ENCODE measurements around the gene COPA.

COPA gene

DNA sequence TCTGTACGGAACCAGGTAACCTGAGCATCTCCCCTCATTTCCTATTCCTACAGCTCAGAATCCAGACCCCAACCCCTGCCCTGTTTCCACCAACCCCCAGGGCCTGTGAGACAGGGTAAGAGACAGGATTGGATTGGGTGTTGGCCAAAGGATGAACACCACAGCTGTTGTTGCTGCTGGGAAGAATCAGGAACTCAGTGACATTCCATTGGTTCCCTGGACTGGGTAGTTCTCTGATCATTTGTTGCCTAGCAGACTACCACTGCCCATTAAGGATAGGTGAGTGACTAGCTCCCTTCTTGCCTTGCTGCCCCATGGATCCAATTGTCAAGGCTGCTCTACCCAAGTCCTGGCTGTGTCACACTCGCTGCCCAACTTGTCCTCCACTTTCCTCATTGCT is 10.2 kb upstream of the COPA start:
- DNase-seq (ENCODE audit: extremely low spot score): no peak
- TF ChIP-seq ARNT (IDR thresholded peaks at IDR 0.05) (no peak), TARDBP (IDR thresholded peaks at IDR 0.05) (no peak), SP1 (IDR thresholded peaks at IDR 0.05) (no peak)
- ChIA-PET POLR2A (interaction anchor here (0.5 to 2.3 kb wide), 3 partner anchors 9 to 17 kb away, joined by 3 to 11 read pairs (median 3); no protein-coding TSS in a partner anchor), CTCF (interaction anchor here (0.6 to 5.5 kb wide), 3 partner anchors 10 to 56 kb away, joined by 3 to 45 read pairs (median 4); no protein-coding TSS in a partner anchor)

DNA sequence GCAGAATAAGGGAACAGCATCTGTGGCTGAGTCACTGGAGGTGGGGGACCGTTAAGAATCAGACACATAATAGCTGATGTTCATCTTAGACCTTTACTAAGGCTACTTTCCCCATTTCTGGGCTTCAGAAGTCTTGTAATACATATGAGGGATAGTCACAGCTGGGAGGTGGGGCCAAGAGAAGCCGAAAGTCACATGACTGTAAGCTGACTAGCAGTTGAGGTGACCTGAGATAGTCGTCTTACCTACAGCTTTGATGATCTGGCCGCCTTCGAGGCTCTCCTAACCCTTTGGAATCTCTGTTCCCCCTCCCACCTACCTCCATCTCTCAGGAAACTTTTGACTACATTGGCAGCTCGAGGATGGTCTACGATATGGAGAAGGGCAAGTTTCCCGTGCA is 9.5 kb upstream of the COPA start:
- no peak for TF ChIP-seq FOXK2 (IDR thresholded peaks at IDR 0.05)
- POLR2A ChIA-PET: interaction anchor here (1.2 to 2.3 kb wide), 2 partner anchors 10 to 15 kb away, joined by 3 to 11 read pairs; no protein-coding TSS in a partner anchor
- CTCF ChIA-PET: interaction anchor here (5.5 kb wide), 1 partner anchor 23 kb away, joined by 45 read pairs; no protein-coding TSS in a partner anchor
- DNase-seq (ENCODE audit: extremely low spot score): no peak

DNA sequence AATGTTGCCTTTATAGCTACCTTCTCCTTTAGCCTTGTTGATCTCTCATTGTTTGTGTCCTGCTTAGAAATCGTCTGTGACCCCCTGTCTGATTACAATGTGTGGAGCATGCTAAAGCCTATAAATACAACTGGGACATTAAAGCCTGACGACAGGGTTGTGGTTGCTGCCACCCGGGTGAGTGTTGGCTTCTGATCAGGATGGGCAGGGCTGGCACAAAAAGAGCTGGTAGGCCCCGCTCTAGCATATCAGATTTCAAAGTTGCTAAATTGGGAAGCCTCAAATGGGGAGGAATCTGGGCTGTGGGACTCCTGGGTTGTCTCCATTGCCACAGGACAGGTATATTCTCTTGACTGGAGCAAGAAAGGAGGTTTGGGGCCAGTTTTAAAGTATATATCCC is 8.6 kb upstream of the COPA start:
- ChIA-PET CTCF (interaction anchor here (0.8 to 5.5 kb wide), 2 partner anchors 24 to 60 kb away, joined by 3 to 45 read pairs; no protein-coding TSS in a partner anchor), POLR2A (no interaction called here)
- TF ChIP-seq SP1 (IDR thresholded peaks at IDR 0.05): no peak
- TF ChIP-seq TARDBP (IDR thresholded peaks at IDR 0.05): no peak
- TF ChIP-seq FOXM1 (IDR thresholded peaks at IDR 0.05; ENCODE audit: borderline replicate concordance): no peak
- no peak for TF ChIP-seq SUZ12 (IDR thresholded peaks at IDR 0.05)
- TF ChIP-seq BHLHE40 (IDR thresholded peaks at IDR 0.05; ENCODE audit: borderline replicate concordance): no peak
- TF ChIP-seq LEF1 (IDR thresholded peaks at IDR 0.05; ENCODE audit: borderline replicate concordance): no peak
- no peak for DNase-seq (ENCODE audit: extremely low spot score)

DNA sequence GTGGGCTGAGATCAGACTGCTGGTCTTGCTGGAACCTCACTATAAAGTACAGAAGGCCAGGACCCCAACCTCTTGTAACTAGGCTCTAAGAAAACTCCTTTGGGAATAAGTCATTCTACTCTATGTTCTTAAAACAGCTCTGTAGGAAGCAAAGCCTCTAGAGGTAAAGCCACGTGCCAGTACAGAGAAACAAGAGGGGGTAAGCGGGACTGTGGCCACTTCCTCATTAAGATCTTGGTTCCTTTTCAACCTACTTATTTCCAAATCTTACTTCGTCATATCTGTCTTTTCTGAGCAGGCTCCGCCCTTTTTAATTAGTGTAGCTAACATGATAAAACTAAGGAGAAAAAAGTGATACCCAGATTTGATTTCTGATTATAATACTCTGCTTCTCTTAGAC is 3.9 kb upstream of the COPA start:
- ChIA-PET POLR2A (no interaction called here), CTCF (no interaction called here)
- no peak for DNase-seq (ENCODE audit: extremely low spot score)
- no peak for TF ChIP-seq CTBP1 (IDR thresholded peaks at IDR 0.05; ENCODE audit: borderline replicate concordance)
- no peak for TF ChIP-seq BHLHE40 (IDR thresholded peaks at IDR 0.05; ENCODE audit: borderline replicate concordance)
- TF ChIP-seq FOXM1 (IDR thresholded peaks at IDR 0.05; ENCODE audit: borderline replicate concordance): no peak
- TF ChIP-seq ARNT (IDR thresholded peaks at IDR 0.05): no peak
- no peak for TF ChIP-seq HDGF (IDR thresholded peaks at IDR 0.05; ENCODE audit: borderline replicate concordance)
- TF ChIP-seq NFRKB (IDR thresholded peaks at IDR 0.05): no peak
- no peak for TF ChIP-seq FOXA1 (IDR thresholded peaks at IDR 0.05)

DNA sequence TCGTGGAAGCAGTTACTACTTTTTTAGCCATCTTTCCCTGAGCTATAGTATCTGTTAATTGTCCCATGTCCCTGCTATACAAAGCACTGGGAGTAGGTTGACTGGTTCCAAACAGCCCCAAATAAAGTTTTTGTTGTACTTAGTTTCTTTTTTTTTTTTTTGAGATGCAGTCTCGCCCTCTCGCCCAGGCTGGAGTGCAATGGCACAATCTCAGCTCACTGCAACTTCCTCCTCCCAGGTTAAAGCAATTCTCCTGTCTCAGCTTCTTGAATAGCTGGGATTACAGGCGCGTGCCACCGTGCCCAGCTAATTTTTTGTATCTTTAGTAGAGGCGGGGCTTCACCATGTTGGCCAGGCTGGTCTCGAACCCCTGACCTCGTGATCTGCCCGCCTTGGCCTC is 3.4 kb upstream of the COPA start:
- ChIA-PET POLR2A (no interaction called here), CTCF (interaction anchor here (0.6 kb wide), 1 partner anchor 112 kb away, joined by 3 read pairs; no protein-coding TSS in a partner anchor)
- no peak for DNase-seq (ENCODE audit: extremely low spot score)

DNA sequence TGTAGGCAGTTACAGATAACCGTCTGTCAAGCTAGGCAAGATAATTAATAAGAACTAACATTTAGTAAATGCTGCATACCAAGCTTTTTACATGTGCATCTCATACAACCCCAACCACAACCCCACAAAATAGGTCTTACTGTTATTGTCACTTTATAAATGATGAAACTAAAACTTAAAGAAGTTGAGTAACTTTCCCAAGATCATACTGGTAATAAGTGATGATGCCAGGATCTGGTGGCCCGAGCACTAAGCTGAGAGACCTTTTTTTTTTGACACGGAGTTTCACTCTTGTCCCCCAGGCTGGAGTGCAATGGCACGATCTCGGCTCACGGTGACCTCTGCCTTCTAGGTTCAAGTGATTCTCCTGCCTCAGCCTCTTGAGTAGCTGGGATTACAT is 1.9 kb upstream of the COPA start:
- POLR2A ChIA-PET: no interaction called here
- no peak for TF ChIP-seq ZNF384 (IDR thresholded peaks at IDR 0.05)
- no peak for TF ChIP-seq SP1 (IDR thresholded peaks at IDR 0.05)
- no peak for TF ChIP-seq L3MBTL2 (conservative IDR thresholded peaks at IDR 0.05)
- TF ChIP-seq CTBP1 (IDR thresholded peaks at IDR 0.05; ENCODE audit: borderline replicate concordance): no peak
- TF ChIP-seq ELF4 (IDR thresholded peaks at IDR 0.05): no peak
- TF ChIP-seq FOXM1 (IDR thresholded peaks at IDR 0.05; ENCODE audit: borderline replicate concordance): no peak
- TF ChIP-seq, protein P1, sequence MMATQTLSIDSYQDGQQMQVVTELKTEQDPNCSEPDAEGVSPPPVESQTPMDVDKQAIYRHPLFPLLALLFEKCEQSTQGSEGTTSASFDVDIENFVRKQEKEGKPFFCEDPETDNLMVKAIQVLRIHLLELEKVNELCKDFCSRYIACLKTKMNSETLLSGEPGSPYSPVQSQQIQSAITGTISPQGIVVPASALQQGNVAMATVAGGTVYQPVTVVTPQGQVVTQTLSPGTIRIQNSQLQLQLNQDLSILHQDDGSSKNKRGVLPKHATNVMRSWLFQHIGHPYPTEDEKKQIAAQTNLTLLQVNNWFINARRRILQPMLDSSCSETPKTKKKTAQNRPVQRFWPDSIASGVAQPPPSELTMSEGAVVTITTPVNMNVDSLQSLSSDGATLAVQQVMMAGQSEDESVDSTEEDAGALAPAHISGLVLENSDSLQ (IDR thresholded peaks at IDR 0.05): no peak
- no peak for TF ChIP-seq ARNT (IDR thresholded peaks at IDR 0.05)
- no peak for DNase-seq (ENCODE audit: extremely low spot score)
- CTCF ChIA-PET: no interaction called here

More for the DNA sequence above, 3.4 kb upstream of the COPA start:
- peak; percentile 64 for TF ChIP-seq ZNF384 (IDR thresholded peaks at IDR 0.05)
- TF ChIP-seq LEF1 (IDR thresholded peaks at IDR 0.05; ENCODE audit: borderline replicate concordance): no peak

DNA sequence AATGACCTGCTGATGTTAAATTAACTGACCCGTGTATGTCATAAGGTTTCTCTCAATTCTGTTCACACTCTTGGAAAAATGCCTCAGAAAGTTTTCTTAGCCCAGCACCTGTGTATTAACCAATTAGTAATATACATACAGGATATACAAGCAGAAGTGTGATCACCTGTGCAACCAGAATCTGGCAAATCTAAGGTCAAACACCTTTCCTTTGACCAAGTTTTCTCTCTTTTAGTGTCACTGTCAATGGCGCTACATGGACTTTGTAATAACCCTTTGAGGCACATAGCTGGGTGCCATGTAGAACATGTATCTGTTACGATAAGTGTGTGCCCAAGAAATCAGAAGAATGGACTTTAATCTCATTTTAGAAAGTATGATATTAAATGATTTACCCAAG is 1.2 kb upstream of the COPA start:
- TF ChIP-seq ELF4 (IDR thresholded peaks at IDR 0.05): no peak
- TF ChIP-seq, protein P1 (IDR thresholded peaks at IDR 0.05): no peak
- no peak for TF ChIP-seq ZNF384 (IDR thresholded peaks at IDR 0.05)
- TF ChIP-seq FOXM1 (IDR thresholded peaks at IDR 0.05; ENCODE audit: borderline replicate concordance): no peak
- TF ChIP-seq TARDBP (IDR thresholded peaks at IDR 0.05): no peak
- no peak for TF ChIP-seq SUZ12 (IDR thresholded peaks at IDR 0.05)
- TF ChIP-seq L3MBTL2 (conservative IDR thresholded peaks at IDR 0.05): no peak
- TF ChIP-seq NFRKB (IDR thresholded peaks at IDR 0.05): no peak
- no peak for TF ChIP-seq FOXK2 (IDR thresholded peaks at IDR 0.05)
- TF ChIP-seq HDGF (IDR thresholded peaks at IDR 0.05; ENCODE audit: borderline replicate concordance): no peak
- no peak for TF ChIP-seq CTBP1 (IDR thresholded peaks at IDR 0.05; ENCODE audit: borderline replicate concordance)
- TF ChIP-seq SP1 (IDR thresholded peaks at IDR 0.05): no peak
- TF ChIP-seq LEF1 (IDR thresholded peaks at IDR 0.05; ENCODE audit: borderline replicate concordance): no peak
- TF ChIP-seq FOXA1 (IDR thresholded peaks at IDR 0.05): no peak
- TF ChIP-seq BHLHE40 (IDR thresholded peaks at IDR 0.05; ENCODE audit: borderline replicate concordance): no peak
- no peak for TF ChIP-seq ARNT (IDR thresholded peaks at IDR 0.05)
- CTCF ChIA-PET: no interaction called here
- no peak for DNase-seq (ENCODE audit: extremely low spot score)
- POLR2A ChIA-PET: no interaction called here

DNA sequence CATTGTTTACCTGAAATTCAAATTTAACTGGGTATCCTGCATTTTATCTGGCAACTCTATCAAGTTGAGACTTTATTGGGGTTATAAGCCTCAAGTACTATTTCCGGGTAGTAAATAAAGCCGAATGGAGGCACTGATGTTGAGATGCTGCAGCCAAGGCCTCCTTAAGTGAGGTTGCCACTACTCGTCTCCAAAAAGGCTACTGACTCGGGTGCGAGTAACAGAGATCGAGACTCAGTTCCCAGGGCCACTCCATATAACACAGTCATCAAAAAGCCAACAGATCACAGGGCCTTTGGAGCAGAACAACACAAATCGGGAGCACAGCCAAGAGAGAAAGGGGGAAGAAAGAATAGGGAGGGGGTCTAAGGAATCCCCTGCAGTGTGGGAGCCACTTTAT is 524 bp downstream of the COPA start:
- TF ChIP-seq FOXM1 (IDR thresholded peaks at IDR 0.05; ENCODE audit: borderline replicate concordance): no peak
- TF ChIP-seq ZNF384 (IDR thresholded peaks at IDR 0.05): no peak
- no peak for TF ChIP-seq LEF1 (IDR thresholded peaks at IDR 0.05; ENCODE audit: borderline replicate concordance)
- no peak for TF ChIP-seq ELF4 (IDR thresholded peaks at IDR 0.05)
- 0 out of 2 replicates have a peak, but pooled peaks have one; percentile 12 for TF ChIP-seq L3MBTL2 (conservative IDR thresholded peaks at IDR 0.05)
- TF ChIP-seq BHLHE40 (IDR thresholded peaks at IDR 0.05; ENCODE audit: borderline replicate concordance): no peak
- TF ChIP-seq TARDBP (IDR thresholded peaks at IDR 0.05): no peak
- DNase-seq (ENCODE audit: extremely low spot score): no peak
- ChIA-PET POLR2A (no interaction called here), CTCF (no interaction called here)

Data from HEK293T (cell line).